Caco-2 (cell line): Measurements from ENCODE around the gene GRAMD2B. TPM values are rescaled to one million over a fixed set of nuclear protein-coding genes. Genes with fewer than 3 reads are reported as not detected.
"Not testable (repeated sequence)": the region's sequence is repeated elsewhere in the genome, so short reads cannot be mapped to it uniquely, and the experiment has no call there.

Experiments
- BruUV-seq: library from RNA; stranded (reverse); fragments of 400-500 nt; replicated peaks from 2 replicates; lab custom pipeline; 2021; lab: Mats Ljungman, UMichigan
- CTCF ChIA-PET: fragments of 300-600 bp; sonication (Branson Sonifier 250); formaldehyde crosslinking; loops from one replicate; lab custom pipeline; 2022; ENCODE audit warnings: antibody characterized with exemption; lab: Charles Lee
- POLR2A ChIA-PET: fragments of 300-600 bp; sonication (Branson Sonifier 250); formaldehyde crosslinking; loops from one replicate; lab custom pipeline; 2022; ENCODE audit warnings: antibody characterized with exemption; lab: Charles Lee
- DNase-seq, 2 experiments: peaks; one replicate each; pipeline versions ENCODE4 v3.0.0 to v3.0.0-alpha.2; 2020 to 2022
- H3K27me3 ChIP-seq: replicated peaks from 2 replicates; pipeline ENCODE4 v1.6.0; 2011; ENCODE audit warnings: low read length; ENCODE audit not compliant: control insufficient read depth, insufficient read depth
- H3K36me3 ChIP-seq: 2 replicates; pipeline ENCODE4 v1.5.1; 2011; ENCODE audit warnings: low read length; ENCODE audit not compliant: control insufficient read depth, insufficient read depth
- H3K4me1 ChIP-seq: fragments of 250-450 bp; sonication (Bioruptor Pico); 2 replicates; pipeline ENCODE4 v1.5.1; 2020; ENCODE audit warnings: mild to moderate bottlenecking
- H3K4me3 ChIP-seq: 2 replicates; pipeline ENCODE4 v1.5.1; 2011; ENCODE audit warnings: low read depth, mild to moderate bottlenecking, control low read depth, low read length
- H3K9me3 ChIP-seq: fragments of 250-450 bp; sonication (Bioruptor Pico); 2 replicates; pipeline ENCODE4 v1.5.1; 2020; ENCODE audit warnings: mild to moderate bottlenecking, moderate library complexity
- H3K27ac Mint-ChIP-seq: one replicate; pipeline ENCODE4 v1.8.0; 2022; ENCODE audit warnings: mixed read lengths; ENCODE audit not compliant: unreplicated experiment
- H3K27me3 Mint-ChIP-seq: one replicate; pipeline ENCODE4 v1.8.0; 2022; ENCODE audit warnings: mixed read lengths; ENCODE audit not compliant: insufficient read depth, unreplicated experiment
- H3K36me3 Mint-ChIP-seq: one replicate; pipeline ENCODE4 v1.8.0; 2022; ENCODE audit warnings: mild to moderate bottlenecking, mixed read lengths; ENCODE audit not compliant: insufficient read depth, unreplicated experiment
- H3K4me1 Mint-ChIP-seq: one replicate; pipeline ENCODE4 v1.8.0; 2022; ENCODE audit warnings: low read depth, mixed read lengths; ENCODE audit not compliant: unreplicated experiment
- H3K4me3 Mint-ChIP-seq: one replicate; pipeline ENCODE4 v1.8.0; 2022; ENCODE audit warnings: mild to moderate bottlenecking, moderate library complexity, mixed read lengths; ENCODE audit not compliant: unreplicated experiment
- H3K9me3 Mint-ChIP-seq: one replicate; pipeline ENCODE4 v1.8.0; 2022; ENCODE audit warnings: mixed read lengths; ENCODE audit not compliant: unreplicated experiment
- CTCF ChIP-seq, 2 experiments: fragments of 200-600 bp in 1 of 2; IDR thresholded peaks; 1 replicate in 1 of 2; 2 replicates in 1 of 2; pipeline versions ENCODE4 v1.5.1 to v1.8.0; 2011 to 2022; ENCODE audit warnings: antibody characterized with exemption in 1 of 2, control low read depth in 1 of 2, inconsistent platforms in 1 of 2, low read depth in 1 of 2, low read length in 1 of 2, mild to moderate bottlenecking in 1 of 2, moderate library complexity in 1 of 2; ENCODE audit not compliant: insufficient read depth in 1 of 2, severe bottlenecking in 1 of 2, unreplicated experiment in 1 of 2
- intact Hi-C: fragments of 100-400 bp; cut with micrococcal nuclease; formaldehyde crosslinking; loops from one replicate; pipeline ENCODE4 v1.10.0; 2022; ENCODE audit not compliant: unreplicated experiment
- total RNA-seq: library from RNA; stranded (reverse); gene quantifications from 2 replicates; pipeline ENCODE4 v1.2.3, GENCODE V29; 2022

Gene GRAMD2B
- total RNA-seq, 1 experiment from 2014 or later = 3.0 TPM

GRCh38 chr5:126515337-126515736 is 92.1 kb downstream of the GRAMD2B start:
- TF ChIP-seq CTCF (IDR thresholded peaks at IDR 0.05; ENCODE audit: insufficient read depth in 1 of 2, low read depth in 1 of 2, low read length in 1 of 2, severe bottlenecking in 1 of 2, unreplicated experiment in 1 of 2) = no peak
- Mint-ChIP-seq H3K4me1 (peaks cover 22% of the 10 kb centered on the region), H3K27ac (no peak overlapping the region), H3K9me3 (no peaks in the 10 kb centered on the region), H3K4me3 (no peak overlapping the region), H3K27me3 (no peaks in the 10 kb centered on the region), H3K36me3 (no peaks in the 10 kb centered on the region)
- Histone ChIP-seq H3K4me3 (no peak overlapping the region), H3K27me3 (no peaks in the 10 kb centered on the region), H3K9me3 (no peaks in the 10 kb centered on the region), H3K4me1 (peaks cover 12% of the 10 kb centered on the region), H3K36me3 (no peaks in the 10 kb centered on the region)
- intact Hi-C loops = no loop called here
- no TSS peak for BruUV-seq
- POLR2A ChIA-PET = no interaction called here
- DNase-seq = no peak
- CTCF ChIA-PET = no interaction called here

GRCh38 chr5:126516133-126516532 is 92.9 kb downstream of the GRAMD2B start:
- Histone ChIP-seq H3K4me1 (peaks cover 12% of the 10 kb centered on the region), H3K9me3 (no peaks in the 10 kb centered on the region), H3K36me3 (no peaks in the 10 kb centered on the region), H3K4me3 (no peak overlapping the region), H3K27me3 (no peaks in the 10 kb centered on the region)
- H3K4me3 Mint-ChIP-seq = no peak overlapping the region
- no peak for DNase-seq
- peaks cover 24% of the 10 kb centered on the region for H3K4me1 Mint-ChIP-seq
- no peaks in the 10 kb centered on the region for H3K27me3 Mint-ChIP-seq
- intact Hi-C loops = no loop called here
- CTCF ChIA-PET = no interaction called here
- POLR2A ChIA-PET = no interaction called here
- no peak for TF ChIP-seq CTCF (IDR thresholded peaks at IDR 0.05; ENCODE audit: insufficient read depth in 1 of 2, low read depth in 1 of 2, low read length in 1 of 2, severe bottlenecking in 1 of 2, unreplicated experiment in 1 of 2)
- no peaks in the 10 kb centered on the region for H3K36me3 Mint-ChIP-seq
- H3K27ac Mint-ChIP-seq = no peak overlapping the region
- no TSS peak for BruUV-seq
- H3K9me3 Mint-ChIP-seq = no peaks in the 10 kb centered on the region

GRCh38 chr5:126516852-126517251 is 93.6 kb downstream of the GRAMD2B start:
- DNase-seq = no peak
- H3K36me3 Mint-ChIP-seq = no peaks in the 10 kb centered on the region
- H3K9me3 ChIP-seq = no peaks in the 10 kb centered on the region
- no peaks in the 10 kb centered on the region for H3K27me3 ChIP-seq
- no peak overlapping the region for H3K27ac Mint-ChIP-seq
- BruUV-seq = no TSS peak
- peaks cover 12% of the 10 kb centered on the region for H3K4me1 ChIP-seq
- no peak overlapping the region for H3K4me3 Mint-ChIP-seq
- H3K4me1 Mint-ChIP-seq = peaks cover 24% of the 10 kb centered on the region
- no peaks in the 10 kb centered on the region for H3K9me3 Mint-ChIP-seq
- no peaks in the 10 kb centered on the region for H3K36me3 ChIP-seq
- no peak for TF ChIP-seq CTCF (IDR thresholded peaks at IDR 0.05; ENCODE audit: insufficient read depth in 1 of 2, low read depth in 1 of 2, low read length in 1 of 2, severe bottlenecking in 1 of 2, unreplicated experiment in 1 of 2)
- ChIA-PET CTCF (no interaction called here), POLR2A (no interaction called here)
- no peak overlapping the region for H3K4me3 ChIP-seq
- intact Hi-C loops = no loop called here
- H3K27me3 Mint-ChIP-seq = no peaks in the 10 kb centered on the region

GRCh38 chr5:126519223-126519622 is 96.0 kb downstream of the GRAMD2B start:
- DNase-seq, H3K4me1 ChIP-seq, POLR2A ChIA-PET, H3K9me3 ChIP-seq, CTCF ChIA-PET, H3K36me3 ChIP-seq, H3K4me3 ChIP-seq, intact Hi-C loops, H3K27me3 Mint-ChIP-seq, H3K27ac Mint-ChIP-seq, H3K36me3 Mint-ChIP-seq, H3K4me3 Mint-ChIP-seq, H3K9me3 Mint-ChIP-seq, BruUV-seq, H3K27me3 ChIP-seq: not testable (repeated sequence)
- peaks cover 24% of the 10 kb centered on the region for H3K4me1 Mint-ChIP-seq
